IPS-20b (cell line): ENCODE results near the gene JAML.

Experiments
- H3K27ac ChIP-seq: one replicate; pipeline ENCODE4 v1.5.1; 2013; ENCODE audit warnings: low read length
- H3K27me3 ChIP-seq: 2 replicates; pipeline ENCODE4 v1.6.1; 2013; ENCODE audit warnings: mild to moderate bottlenecking, low read length, inconsistent platforms; ENCODE audit not compliant: insufficient read depth
- H3K36me3 ChIP-seq: 2 replicates; pipeline ENCODE4 v1.6.1; 2013; ENCODE audit warnings: low read depth, mild to moderate bottlenecking, inconsistent platforms, low read length, moderate library complexity; ENCODE audit not compliant: insufficient read depth
- H3K4me1 ChIP-seq: 2 replicates; pipeline ENCODE4 v1.6.1; 2013; ENCODE audit warnings: mild to moderate bottlenecking, control low read depth, inconsistent platforms, low read length, moderate library complexity; ENCODE audit not compliant: insufficient read depth
- H3K4me3 ChIP-seq: 2 replicates; pipeline ENCODE4 v1.5.1; 2013; ENCODE audit warnings: mild to moderate bottlenecking, low read length, inconsistent platforms
- H3K9ac ChIP-seq: 2 replicates; pipeline ENCODE4 v1.6.1; 2013; ENCODE audit warnings: low read depth, mild to moderate bottlenecking, inconsistent platforms, low read length, moderate library complexity
- H3K9me3 ChIP-seq: 2 replicates; pipeline ENCODE4 v1.6.1; 2013; ENCODE audit warnings: mild to moderate bottlenecking, low read depth, low read length, inconsistent platforms; ENCODE audit not compliant: insufficient read depth

The JAML gene

GRCh38 chr11:118157186-118157895 is 67.5 kb downstream of the JAML start:
- peak overlapping the region; percentile 57 for H3K4me3 ChIP-seq
- H3K9ac ChIP-seq, result no peak overlapping the region
- no peaks in the 10 kb centered on the region for H3K9me3 ChIP-seq
- H3K4me1 ChIP-seq, result peaks cover 30% of the 10 kb centered on the region
- no peak overlapping the region for H3K27ac ChIP-seq
- no peaks in the 10 kb centered on the region for H3K36me3 ChIP-seq
- H3K27me3 ChIP-seq, result peaks cover 99% of the 10 kb centered on the region

GRCh38 chr11:118156531-118157185 is 68.2 kb downstream of the JAML start:
- no peak overlapping the region for H3K9ac ChIP-seq
- H3K9me3 ChIP-seq, result no peaks in the 10 kb centered on the region
- no peaks in the 10 kb centered on the region for H3K36me3 ChIP-seq
- H3K27me3 ChIP-seq, result peaks cover 99% of the 10 kb centered on the region
- H3K4me1 ChIP-seq, result peaks cover 31% of the 10 kb centered on the region
- peak overlapping the region; percentile 57 for H3K4me3 ChIP-seq
- no peak overlapping the region for H3K27ac ChIP-seq

- no peaks in the 10 kb centered on the region for H3K36me3 ChIP-seq
- no peak overlapping the region for H3K9ac ChIP-seq
- H3K9me3 ChIP-seq, result no peaks in the 10 kb centered on the region
- H3K4me3 ChIP-seq, result peak overlapping the region; percentile 57; the same call in 1 of the 2 replicates
- peaks cover 34% of the 10 kb centered on the region for H3K4me1 ChIP-seq
- peaks cover 99% of the 10 kb centered on the region for H3K27me3 ChIP-seq
- H3K27ac ChIP-seq, result no peak overlapping the region
These were observed 68.9 kb downstream of the JAML start for GRCh38 chr11:118155776-118156530.

GRCh38 chr11:118154641-118155040 is 70.2 kb downstream of the JAML start:
- Histone ChIP-seq H3K36me3 (no peaks in the 10 kb centered on the region), H3K27ac (no peak overlapping the region), H3K27me3 (peaks cover 99% of the 10 kb centered on the region), H3K4me3 (no peak overlapping the region), H3K9ac (no peak overlapping the region), H3K9me3 (no peaks in the 10 kb centered on the region), H3K4me1 (peaks cover 34% of the 10 kb centered on the region)

- Histone ChIP-seq H3K9me3 (no peaks in the 10 kb centered on the region), H3K4me3 (peak overlapping the region; percentile 75), H3K9ac (no peak overlapping the region), H3K27me3 (peaks cover 99% of the 10 kb centered on the region), H3K36me3 (no peaks in the 10 kb centered on the region), H3K4me1 (peaks cover 34% of the 10 kb centered on the region), H3K27ac (no peak overlapping the region)
These were observed 70.8 kb downstream of the JAML start for GRCh38 chr11:118153976-118154375.

GRCh38 chr11:118153516-118153915 is 71.3 kb downstream of the JAML start:
- H3K27ac ChIP-seq, result no peak overlapping the region
- no peak overlapping the region for H3K9ac ChIP-seq
- peaks cover 99% of the 10 kb centered on the region for H3K27me3 ChIP-seq
- H3K9me3 ChIP-seq, result no peaks in the 10 kb centered on the region
- H3K36me3 ChIP-seq, result no peaks in the 10 kb centered on the region
- peaks cover 34% of the 10 kb centered on the region for H3K4me1 ChIP-seq
- H3K4me3 ChIP-seq, result peak overlapping the region; percentile 75

GRCh38 chr11:118152552-118153471 is 72.0 kb downstream of the JAML start, which contains the start of gene SCN4B:
TSS of gene SCN4B (minus strand) at chr11:118152823. CDS start at chr11:118152673, 150 bp downstream.
- Histone ChIP-seq H3K36me3 (no peaks in the 10 kb centered on the region), H3K27me3 (peaks cover 99% of the 10 kb centered on the region), H3K4me3 (peak within 1 kb of the TSS; percentile 75), H3K9me3 (no peaks in the 10 kb centered on the region), H3K9ac (peak within 1 kb of the TSS; percentile 24; the same call in 1 of the 2 replicates), H3K27ac (no peak within 1 kb of the TSS), H3K4me1 (peaks cover 34% of the 10 kb centered on the region)

GRCh38 chr11:118152020-118152551 is 72.7 kb downstream of the JAML start:
- Histone ChIP-seq H3K4me3 (peak overlapping the region; percentile 75), H3K4me1 (peaks cover 32% of the 10 kb centered on the region), H3K9ac (peak overlapping the region; percentile 24; the same call in 1 of the 2 replicates), H3K27me3 (peaks cover 99% of the 10 kb centered on the region), H3K9me3 (no peaks in the 10 kb centered on the region), H3K36me3 (no peaks in the 10 kb centered on the region), H3K27ac (no peak overlapping the region)

GRCh38 chr11:118151431-118151830 is 73.4 kb downstream of the JAML start:
- H3K4me3 ChIP-seq, result peak overlapping the region; percentile 75; the same call in 1 of the 2 replicates
- peaks cover 99% of the 10 kb centered on the region for H3K27me3 ChIP-seq
- H3K4me1 ChIP-seq, result peaks cover 26% of the 10 kb centered on the region
- no peak overlapping the region for H3K9ac ChIP-seq
- H3K27ac ChIP-seq, result no peak overlapping the region
- no peaks in the 10 kb centered on the region for H3K36me3 ChIP-seq
- H3K9me3 ChIP-seq, result no peaks in the 10 kb centered on the region

GRCh38 chr11:118149493-118149892 is 75.3 kb downstream of the JAML start:
- no peaks in the 10 kb centered on the region for H3K9me3 ChIP-seq
- H3K27ac ChIP-seq, result no peak overlapping the region
- no peaks in the 10 kb centered on the region for H3K36me3 ChIP-seq
- H3K9ac ChIP-seq, result no peak overlapping the region
- peaks cover 9% of the 10 kb centered on the region for H3K4me1 ChIP-seq
- H3K27me3 ChIP-seq, result peaks cover 94% of the 10 kb centered on the region
- no peak overlapping the region for H3K4me3 ChIP-seq
